A549 (cell line): ENCODE data around the gene EPHB6. TPM values are rescaled to one million over a fixed set of nuclear protein-coding genes. Genes with fewer than 3 reads are reported as not detected.

ENCODE experiments used
- ATAC-seq, 2 experiments: fragments of 200-7000 bp in 1 of 2; fragments of >200 bp in 1 of 2; cut with Nextera tagmentation in 1 of 2; cut with Tn5 transposase in 1 of 2; 3 replicates each; pipeline versions ENCODE4 v1.8.0 to v1.9.1; 2018 to 2020; ENCODE audit warnings: mild to moderate bottlenecking in 1 of 2, moderate library complexity in 1 of 2
- CTCF ChIA-PET: fragments of 300-600 bp; sonication (Branson Sonifier 250); formaldehyde crosslinking; extraction: SDS; loops from one replicate; lab custom pipeline; 2021; ENCODE audit warnings: antibody characterized with exemption, inconsistent platforms; lab: Yijun Ruan, JAX
- POLR2A ChIA-PET: fragments of 350-600 bp; formaldehyde crosslinking; extraction: SDS; loops from one replicate; lab custom pipeline; 2021; ENCODE audit warnings: antibody characterized with exemption, inconsistent platforms; lab: Yijun Ruan, JAX
- DNase-seq, 2 experiments: peaks; one replicate each; pipeline versions ENCODE4 v3.0.0 to v3.0.0-alpha.2; 2011 to 2016; ENCODE audit warnings: low read depth in 1 of 2, low spot score in 1 of 2
- FAIRE-seq: peaks from 2 replicates; lab custom pipeline; 2011; peaks lifted over from hg19 to GRCh38; lab: Jason Lieb, UNC
- H3K27ac ChIP-seq, 2 experiments: fragments of >200 bp; sonication (Bioruptor Twin); formaldehyde crosslinking; 3 replicates each; pipeline ENCODE4 v1.5.1; 2016 to 2017
- H3K4me1 ChIP-seq: fragments of >200 bp; sonication (Bioruptor Twin); formaldehyde crosslinking; 3 replicates; pipeline ENCODE4 v1.6.1; 2016
- H3K4me2 ChIP-seq: fragments of >200 bp; sonication (Bioruptor Twin); formaldehyde crosslinking; 3 replicates; pipeline ENCODE4 v1.6.1; 2016
- H3K4me3 ChIP-seq: fragments of >200 bp; sonication (Bioruptor Twin); formaldehyde crosslinking; 3 replicates; pipeline ENCODE4 v1.5.1; 2016
- H3K9me3 ChIP-seq: fragments of >200 bp; sonication (Bioruptor Twin); formaldehyde crosslinking; 3 replicates; pipeline ENCODE4 v1.6.1; 2016
- CHD4 ChIP-seq: fragments of 200-600 bp; sonication (generic); IDR thresholded peaks from 2 replicates; pipeline ENCODE4 v1.6.1; 2016; ENCODE audit warnings: antibody characterized with exemption, mild to moderate bottlenecking, borderline replicate concordance
- ELK1 ChIP-seq: fragments of 150-350 bp; IDR thresholded peaks from 2 replicates; pipeline ENCODE4 v1.6.1; 2014; ENCODE audit warnings: low read depth, mild to moderate bottlenecking, low read length
- FOXS1 ChIP-seq: fragments of 250-450 bp; sonication (Bioruptor Pico); IDR thresholded peaks from 2 replicates; pipeline ENCODE4 v1.5.0; 2020; ENCODE audit warnings: mild to moderate bottlenecking, moderate library complexity
- HDAC2 ChIP-seq: fragments of 200-600 bp; sonication (generic); IDR thresholded peaks from 2 replicates; pipeline ENCODE4 v1.6.1; 2016
- HEYL ChIP-seq: fragments of 250-450 bp; sonication (Bioruptor Pico); IDR thresholded peaks from 2 replicates; pipeline ENCODE4 v1.8.0; 2021; ENCODE audit warnings: mild to moderate bottlenecking, moderate library complexity
- HOXB5 ChIP-seq: fragments of 250-450 bp; sonication (Bioruptor Pico); IDR thresholded peaks from 2 replicates; pipeline ENCODE4 v1.5.0; 2020; ENCODE audit warnings: mild to moderate bottlenecking, moderate library complexity
- JUN ChIP-seq, 2 experiments: fragments of >200 bp; sonication (Bioruptor Twin); formaldehyde crosslinking; IDR thresholded peaks; 2 replicates in 1 of 2; 3 replicates in 1 of 2; pipeline ENCODE4 v1.6.1; 2016 to 2017
- KDM5A ChIP-seq: fragments of 200-600 bp; sonication (generic); IDR thresholded peaks from 2 replicates; pipeline ENCODE4 v1.6.1; 2016; ENCODE audit warnings: antibody characterized with exemption, mild to moderate bottlenecking
- MAFK ChIP-seq: fragments of 450-650 bp; IDR thresholded peaks from 2 replicates; pipeline ENCODE4 v1.6.1; 2014; ENCODE audit not compliant: partially characterized antibody
- MAZ ChIP-seq: fragments of 150-350 bp; IDR thresholded peaks from 2 replicates; pipeline ENCODE4 v1.6.1; 2014; ENCODE audit warnings: antibody characterized with exemption, low read depth, low read length, borderline replicate concordance
- MYC ChIP-seq: IDR thresholded peaks from 2 replicates; pipeline ENCODE4 v1.6.1; 2012; ENCODE audit warnings: mild to moderate bottlenecking, inconsistent platforms, low read length, improper control_type of control experiment, borderline replicate concordance
- NPAS2 ChIP-seq: fragments of 250-450 bp; sonication (Bioruptor Pico); IDR thresholded peaks from 2 replicates; pipeline ENCODE4 v1.8.0; 2022; ENCODE audit warnings: mild to moderate bottlenecking, moderate library complexity, borderline replicate concordance
- POLR2AphosphoS2 ChIP-seq: conservative IDR thresholded peaks from 2 replicates; pipeline ENCODE4 v1.6.1; 2012; ENCODE audit warnings: low read length, improper control_type of control experiment, inconsistent platforms
- RAD21 ChIP-seq, 2 experiments: fragments of >200 bp in 1 of 2; sonication (Bioruptor Twin) in 1 of 2; formaldehyde crosslinking in 1 of 2; IDR thresholded peaks in 1 of 2; conservative IDR thresholded peaks in 1 of 2; 2 replicates in 1 of 2; 3 replicates in 1 of 2; pipeline ENCODE4 v1.6.1; 2012 to 2018; ENCODE audit warnings: inconsistent platforms in 1 of 2
- RCOR1 ChIP-seq: fragments of 150-350 bp; IDR thresholded peaks from 2 replicates; pipeline ENCODE4 v1.6.1; 2014; ENCODE audit warnings: antibody characterized with exemption, low read length, low read depth
- SREBF2 ChIP-seq: fragments of 450-650 bp; IDR thresholded peaks from 2 replicates; pipeline ENCODE4 v1.6.1; 2014; ENCODE audit warnings: mild to moderate bottlenecking, moderate library complexity
- TFCP2L1 ChIP-seq: fragments of 250-450 bp; sonication (Bioruptor Pico); IDR thresholded peaks from 2 replicates; pipeline ENCODE4 v1.5.0; 2021; ENCODE audit warnings: mild to moderate bottlenecking
- ZC3H11A ChIP-seq: fragments of 450-650 bp; IDR thresholded peaks from 2 replicates; pipeline ENCODE4 v1.6.1; 2014; ENCODE audit warnings: antibody characterized with exemption, mild to moderate bottlenecking
- ZNF302 ChIP-seq: fragments of 250-450 bp; sonication (Bioruptor Pico); IDR thresholded peaks from 2 replicates; pipeline ENCODE4 v1.9.0; 2021; ENCODE audit warnings: inconsistent platforms, mild to moderate bottlenecking, moderate library complexity
- WGBS: methylation state at CpG from one replicate; pipeline ENCODE4 v1.1.6; 2017; ENCODE audit errors: missing lambda C conversion rate; 5-methylcytosine and 5-hydroxymethylcytosine counted together
- polyA plus RNA-seq, 4 experiments: library from polyadenylated mRNA; depleted of rRNA in 3 of 4; stranded (reverse); fragments of >200 nt; fragmentation: RNase III in 1 of 4; extraction: RNeasy Plus Mini Kit Qiagen cat#74134 plus additional on column Dnase treatment in 1 of 4; gene quantifications; 2 replicates in 3 of 4; 3 replicates in 1 of 4; pipeline ENCODE4 v1.2.3, GENCODE V29; 2011 to 2017
- TF ChIP-seq, protein P1 (sequence below): fragments of >200 bp; sonication (Bioruptor Twin); formaldehyde crosslinking; IDR thresholded peaks from 3 replicates; pipeline ENCODE4 v1.5.1; 2016
- TF ChIP-seq, protein P2 (sequence below): IDR thresholded peaks from 2 replicates; pipeline ENCODE4 v1.6.1; 2012; ENCODE audit warnings: low read depth, borderline replicate concordance

Gene EPHB6
- polyA plus RNA-seq, 2 of the 4 experiments (the other 2 are of a cell fraction), result 0.26 to 0.37 TPM

DNA sequence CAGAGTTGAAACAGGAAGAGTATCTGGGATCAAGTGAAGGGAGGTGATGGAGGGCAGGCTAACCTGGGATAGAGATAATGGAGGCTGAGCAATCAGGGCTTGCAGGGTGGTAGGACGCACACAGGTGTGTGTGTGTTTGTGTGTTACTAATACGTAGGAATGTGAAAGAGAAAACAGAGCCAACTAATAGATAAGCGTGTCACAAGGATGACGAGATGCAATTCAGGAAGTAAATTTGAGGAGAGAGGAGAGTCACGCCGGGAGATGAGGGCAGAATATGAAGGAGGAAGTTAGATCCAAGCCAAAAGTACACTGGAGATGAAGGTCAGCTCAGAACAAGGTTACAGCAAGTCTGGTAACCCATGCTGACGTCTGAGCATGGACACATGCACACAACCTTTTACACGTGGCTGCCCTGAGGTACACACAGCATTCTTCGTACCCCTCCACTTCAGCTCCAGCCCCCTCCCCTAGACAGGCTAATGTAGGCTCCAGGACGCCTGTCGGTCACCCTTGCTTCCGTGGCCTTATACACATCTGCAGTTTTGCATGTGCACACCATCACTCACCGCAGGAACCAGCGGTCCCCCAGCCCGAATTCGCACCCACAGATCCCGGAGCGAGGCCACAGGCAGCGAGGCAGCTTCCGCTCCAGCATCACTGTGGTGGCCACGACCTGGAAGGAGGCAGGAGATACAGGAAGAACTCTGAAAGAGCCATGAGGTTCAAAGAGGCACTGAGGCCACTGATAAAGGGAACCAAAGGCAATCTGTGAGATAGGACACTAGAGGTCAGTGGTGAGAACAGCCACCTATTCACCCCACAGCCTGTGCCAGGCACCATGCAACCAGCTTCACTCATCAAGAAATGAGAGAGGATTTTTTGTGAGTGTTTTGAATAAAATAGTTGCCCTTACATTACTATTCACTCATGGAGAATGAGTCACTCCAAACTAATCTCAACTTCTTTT is 54.3 kb downstream of the EPHB6 start:
- peak; percentile 85 to 94 for ATAC-seq
- H3K9me3 ChIP-seq, result peaks cover 2% of the 10 kb centered on the region; the same call in 1 of the 3 replicates
- H3K4me3 ChIP-seq, result no peak overlapping the region
- FAIRE-seq, result no peak
- 20% methylated on average over 21 of the region's 21 CpGs for WGBS
- ChIA-PET CTCF (interaction anchor here (0.6 to 1.8 kb wide), 3 partner anchors 92 to 363 kb away, joined by 3 to 8 read pairs (median 3); no protein-coding TSS in a partner anchor), POLR2A (no interaction called here)
- H3K27ac ChIP-seq, result no peak overlapping the region
- TF ChIP-seq ZC3H11A, result no peak
- no peak for TF ChIP-seq HDAC2
- TF ChIP-seq RCOR1, result no peak
- TF ChIP-seq, protein P1, sequence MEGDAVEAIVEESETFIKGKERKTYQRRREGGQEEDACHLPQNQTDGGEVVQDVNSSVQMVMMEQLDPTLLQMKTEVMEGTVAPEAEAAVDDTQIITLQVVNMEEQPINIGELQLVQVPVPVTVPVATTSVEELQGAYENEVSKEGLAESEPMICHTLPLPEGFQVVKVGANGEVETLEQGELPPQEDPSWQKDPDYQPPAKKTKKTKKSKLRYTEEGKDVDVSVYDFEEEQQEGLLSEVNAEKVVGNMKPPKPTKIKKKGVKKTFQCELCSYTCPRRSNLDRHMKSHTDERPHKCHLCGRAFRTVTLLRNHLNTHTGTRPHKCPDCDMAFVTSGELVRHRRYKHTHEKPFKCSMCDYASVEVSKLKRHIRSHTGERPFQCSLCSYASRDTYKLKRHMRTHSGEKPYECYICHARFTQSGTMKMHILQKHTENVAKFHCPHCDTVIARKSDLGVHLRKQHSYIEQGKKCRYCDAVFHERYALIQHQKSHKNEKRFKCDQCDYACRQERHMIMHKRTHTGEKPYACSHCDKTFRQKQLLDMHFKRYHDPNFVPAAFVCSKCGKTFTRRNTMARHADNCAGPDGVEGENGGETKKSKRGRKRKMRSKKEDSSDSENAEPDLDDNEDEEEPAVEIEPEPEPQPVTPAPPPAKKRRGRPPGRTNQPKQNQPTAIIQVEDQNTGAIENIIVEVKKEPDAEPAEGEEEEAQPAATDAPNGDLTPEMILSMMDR, result peak; percentile 34; the same call in 1 of the 3 replicates
- H3K4me1 ChIP-seq, result no peaks in the 10 kb centered on the region
- peak; percentile 31 to 70 for DNase-seq
- no peak overlapping the region for H3K4me2 ChIP-seq

DNA sequence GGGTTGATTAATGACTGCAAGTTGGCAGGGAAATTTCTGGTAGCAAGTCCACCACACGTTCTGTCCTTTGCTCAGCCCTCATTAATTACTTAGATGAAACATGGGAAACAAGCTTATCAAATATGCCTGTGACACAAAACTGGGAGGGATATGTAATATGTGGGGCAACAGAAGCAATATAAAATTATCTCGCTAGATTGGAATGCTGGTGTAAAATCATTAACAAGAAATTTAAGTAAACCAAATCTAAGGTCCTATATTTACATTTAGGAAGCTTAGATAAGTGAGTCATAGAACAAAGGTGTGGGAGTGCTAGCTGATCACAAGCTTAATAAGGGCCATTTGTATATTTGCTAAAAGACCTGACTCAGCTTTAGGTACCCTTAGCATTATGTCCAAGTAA is 55.2 kb downstream of the EPHB6 start:
- no peak overlapping the region for H3K4me3 ChIP-seq
- no peak for TF ChIP-seq ELK1
- TF ChIP-seq NPAS2 (CRISPR knock-in tag), result no peak
- TF ChIP-seq, protein P2, sequence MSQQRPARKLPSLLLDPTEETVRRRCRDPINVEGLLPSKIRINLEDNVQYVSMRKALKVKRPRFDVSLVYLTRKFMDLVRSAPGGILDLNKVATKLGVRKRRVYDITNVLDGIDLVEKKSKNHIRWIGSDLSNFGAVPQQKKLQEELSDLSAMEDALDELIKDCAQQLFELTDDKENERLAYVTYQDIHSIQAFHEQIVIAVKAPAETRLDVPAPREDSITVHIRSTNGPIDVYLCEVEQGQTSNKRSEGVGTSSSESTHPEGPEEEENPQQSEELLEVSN, result no peak
- TF ChIP-seq ZNF302 (CRISPR knock-in tag), result no peak
- TF ChIP-seq JUN (IDR thresholded peaks at IDR 0.05), result no peak
- TF ChIP-seq MAFK, result peak; percentile 43
- TF ChIP-seq ZC3H11A, result no peak
- no peak for TF ChIP-seq RAD21 (conservative IDR thresholded peaks at IDR 0.05 in 1 of 2, IDR thresholded peaks at IDR 0.05 in 1 of 2)
- no peak overlapping the region for H3K4me2 ChIP-seq
- FAIRE-seq (no peak), ATAC-seq (no peak), DNase-seq (no peak)
- WGBS, result 8% methylated on average over 2 of the region's 2 CpGs
- no peaks in the 10 kb centered on the region for H3K4me1 ChIP-seq
- no peak overlapping the region for H3K27ac ChIP-seq
- POLR2A ChIA-PET, result no interaction called here
- H3K9me3 ChIP-seq, result peaks cover 2% of the 10 kb centered on the region; the same call in 1 of the 3 replicates
- CTCF ChIA-PET, result interaction anchor here (0.6 to 1.8 kb wide), 3 partner anchors 9 to 364 kb away, joined by 3 to 8 read pairs (median 4); no protein-coding TSS in a partner anchor

GRCh38 chr7:142910481-142910880 is 55.6 kb downstream of the EPHB6 start:
- H3K4me1 ChIP-seq, result no peaks in the 10 kb centered on the region
- peaks cover 2% of the 10 kb centered on the region; the same call in 1 of the 3 replicates for H3K9me3 ChIP-seq
- no peak overlapping the region for H3K4me2 ChIP-seq
- FAIRE-seq (no peak), DNase-seq (no peak), ATAC-seq (no peak)
- POLR2A ChIA-PET, result no interaction called here
- H3K4me3 ChIP-seq, result no peak overlapping the region
- no peak for TF ChIP-seq CHD4
- no peak for TF ChIP-seq FOXS1 (CRISPR knock-in tag)
- TF ChIP-seq MAFK, result no peak
- TF ChIP-seq SREBF2, result no peak
- no peak for TF ChIP-seq MYC
- TF ChIP-seq TFCP2L1 (CRISPR knock-in tag), result no peak
- no peak for TF ChIP-seq JUN (IDR thresholded peaks at IDR 0.05)
- TF ChIP-seq RCOR1, result no peak
- no peak for TF ChIP-seq POLR2AphosphoS2
- TF ChIP-seq HEYL (CRISPR knock-in tag), result no peak
- TF ChIP-seq MAZ, result no peak
- no peak for TF ChIP-seq KDM5A
- no peak for TF ChIP-seq HOXB5 (CRISPR knock-in tag)
- no peak overlapping the region for H3K27ac ChIP-seq
- WGBS, result 4% methylated on average over 2 of the region's 2 CpGs
- CTCF ChIA-PET, result interaction anchor here (1.3 to 1.8 kb wide), 2 partner anchors 9 to 91 kb away, joined by 4 to 8 read pairs; no protein-coding TSS in a partner anchor
